GM18499 (cell line): ENCODE measurements around the gene ASCC3.
"Not testable (repeated sequence)": the region's sequence is repeated elsewhere in the genome, so short reads cannot be mapped to it uniquely, and the experiment has no call there.

Experiments
- ATAC-seq: cut with Tn5 transposase; IDR thresholded peaks from one replicate; pipeline ENCODE4 v1.9.1; 2021; ENCODE audit warnings: moderate number of reproducible peaks; ENCODE audit not compliant: insufficient read depth, unreplicated experiment

The ASCC3 gene

GRCh38 chr6:100891079-100891478 is 9.9 kb upstream of the ASCC3 start:
- no peak for ATAC-seq

GRCh38 chr6:100890646-100891045 is 9.5 kb upstream of the ASCC3 start:
- ATAC-seq, result not testable (repeated sequence)

GRCh38 chr6:100889351-100889750 is 8.2 kb upstream of the ASCC3 start:
- no peak for ATAC-seq

GRCh38 chr6:100886076-100886475 is 4.9 kb upstream of the ASCC3 start:
- no peak for ATAC-seq

GRCh38 chr6:100883347-100883746 is 2.2 kb upstream of the ASCC3 start:
- ATAC-seq, result no peak

GRCh38 chr6:100881707-100882040 is 545 bp upstream of the ASCC3 start:
- no peak for ATAC-seq

- no peak for ATAC-seq
Measured at GRCh38 chr6:100880149-100880852, 828 bp downstream of the ASCC3 start.

- ATAC-seq, result no peak
Measured at GRCh38 chr6:100879317-100879716, 1.8 kb downstream of the ASCC3 start.

- ATAC-seq, result no peak
Measured at GRCh38 chr6:100877851-100878250, 3.3 kb downstream of the ASCC3 start.

GRCh38 chr6:100876251-100876650 is 4.9 kb downstream of the ASCC3 start:
- ATAC-seq, result no peak

GRCh38 chr6:100865525-100865924 is 15.6 kb downstream of the ASCC3 start:
- no peak for ATAC-seq

GRCh38 chr6:100862063-100862462 is 19.1 kb downstream of the ASCC3 start:
- no peak for ATAC-seq

- no peak for ATAC-seq
Measured at GRCh38 chr6:100856146-100856545, 25.0 kb downstream of the ASCC3 start.

GRCh38 chr6:100851819-100852218 is 29.3 kb downstream of the ASCC3 start:
- ATAC-seq, result no peak

GRCh38 chr6:100850174-100850573 is 31.0 kb downstream of the ASCC3 start:
- ATAC-seq, result no peak

- no peak for ATAC-seq
Measured at GRCh38 chr6:100846276-100846675, 34.9 kb downstream of the ASCC3 start.

- no peak for ATAC-seq
Measured at GRCh38 chr6:100845676-100846075, 35.5 kb downstream of the ASCC3 start.

GRCh38 chr6:100839419-100839818 is 41.7 kb downstream of the ASCC3 start:
- no peak for ATAC-seq

GRCh38 chr6:100838011-100838410 is 43.1 kb downstream of the ASCC3 start:
- ATAC-seq, result no peak

GRCh38 chr6:100833972-100834574 is 47.1 kb downstream of the ASCC3 start:
- no peak for ATAC-seq

- ATAC-seq, result not testable (repeated sequence)
Measured at GRCh38 chr6:100829077-100829595, 52.0 kb downstream of the ASCC3 start.

GRCh38 chr6:100823041-100823440 is 58.1 kb downstream of the ASCC3 start:
- no peak for ATAC-seq
